Gastroesophageal sphincter (tissue), 4 donors: ENCODE measurements around the gene PHF1. TPM values are rescaled to one million over a fixed set of nuclear protein-coding genes. Genes with fewer than 3 reads are reported as not detected.

Source experiments
- ATAC-seq: fragments of 150-250 bp; one replicate; pipeline ENCODE4 v1.9.1; 2016; ENCODE audit warnings: mild to moderate bottlenecking, moderate library complexity
- H3K27ac ChIP-seq, 4 donors: fragments of 200-600 bp; sonication (generic) in 3 of 4; 1 replicate in 3 of 4; 2 replicates in 1 of 4; pipeline ENCODE4 v1.5.1; 2016 to 2019
- H3K27me3 ChIP-seq: fragments of 200-600 bp; sonication (generic); one replicate; pipeline ENCODE4 v1.5.1; 2019
- H3K36me3 ChIP-seq, 2 donors: fragments of 200-600 bp; sonication (generic); one replicate each; pipeline ENCODE4 v1.5.1; 2019; ENCODE audit warnings: control low read depth in 1 of 2
- H3K4me1 ChIP-seq, 3 donors: fragments of 200-600 bp; sonication (generic); 1 replicate in 2 of 3; 2 replicates in 1 of 3; pipeline ENCODE4 v1.5.1; 2016 to 2019; ENCODE audit warnings: control low read depth in 2 of 3
- H3K4me3 ChIP-seq, 2 donors: fragments of 200-600 bp; sonication (generic); one replicate each; pipeline ENCODE4 v1.5.1; 2019; ENCODE audit warnings: mild to moderate bottlenecking in 1 of 2, moderate library complexity in 1 of 2
- H3K9me3 ChIP-seq, 3 donors: fragments of 200-600 bp; sonication (generic); one replicate each; pipeline ENCODE4 v1.5.1; 2017 to 2019; ENCODE audit warnings: control low read depth in 2 of 3
- CTCF ChIP-seq, 4 experiments: fragments of 200-600 bp in 2 of 4; fragments of 450-650 bp in 2 of 4; sonication (generic) in 1 of 4; IDR thresholded peaks; one replicate each; pipeline ENCODE4 v1.5.1; 2017 to 2019; ENCODE audit warnings: antibody characterized with exemption in 4 of 4, mild to moderate bottlenecking in 2 of 4, moderate library complexity in 2 of 4
- EP300 ChIP-seq: sonication (generic); formaldehyde crosslinking; IDR thresholded peaks from one replicate; pipeline ENCODE4 v1.6.1; 2017; ENCODE audit warnings: antibody characterized with exemption, mild to moderate bottlenecking
- POLR2A ChIP-seq, 2 donors: fragments of 450-650 bp; IDR thresholded peaks; one replicate each; pipeline ENCODE4 v1.6.1; 2017; ENCODE audit warnings: antibody characterized with exemption in 2 of 2, mild to moderate bottlenecking in 2 of 2, moderate library complexity in 1 of 2
- POLR2AphosphoS5 ChIP-seq: sonication (generic); formaldehyde crosslinking; IDR thresholded peaks from one replicate; pipeline ENCODE4 v1.6.1; 2017; ENCODE audit warnings: antibody characterized with exemption
- WGBS, 2 donors: methylation state at CpG; one replicate each; pipeline ENCODE4 v1.1.5; 2018; ENCODE audit warnings: low coverage in 1 of 2; 5-methylcytosine and 5-hydroxymethylcytosine counted together
- total RNA-seq, 4 donors: library from RNA; depleted of rRNA; stranded (reverse); fragments of >200 nt; gene quantifications; one replicate each; pipeline ENCODE4 v1.1.0, GENCODE V29; 2016

PHF1 gene
- total RNA-seq, 4 donors from 2014 or later = 73.0 to 91.0 (median 86.1) TPM

DNA sequence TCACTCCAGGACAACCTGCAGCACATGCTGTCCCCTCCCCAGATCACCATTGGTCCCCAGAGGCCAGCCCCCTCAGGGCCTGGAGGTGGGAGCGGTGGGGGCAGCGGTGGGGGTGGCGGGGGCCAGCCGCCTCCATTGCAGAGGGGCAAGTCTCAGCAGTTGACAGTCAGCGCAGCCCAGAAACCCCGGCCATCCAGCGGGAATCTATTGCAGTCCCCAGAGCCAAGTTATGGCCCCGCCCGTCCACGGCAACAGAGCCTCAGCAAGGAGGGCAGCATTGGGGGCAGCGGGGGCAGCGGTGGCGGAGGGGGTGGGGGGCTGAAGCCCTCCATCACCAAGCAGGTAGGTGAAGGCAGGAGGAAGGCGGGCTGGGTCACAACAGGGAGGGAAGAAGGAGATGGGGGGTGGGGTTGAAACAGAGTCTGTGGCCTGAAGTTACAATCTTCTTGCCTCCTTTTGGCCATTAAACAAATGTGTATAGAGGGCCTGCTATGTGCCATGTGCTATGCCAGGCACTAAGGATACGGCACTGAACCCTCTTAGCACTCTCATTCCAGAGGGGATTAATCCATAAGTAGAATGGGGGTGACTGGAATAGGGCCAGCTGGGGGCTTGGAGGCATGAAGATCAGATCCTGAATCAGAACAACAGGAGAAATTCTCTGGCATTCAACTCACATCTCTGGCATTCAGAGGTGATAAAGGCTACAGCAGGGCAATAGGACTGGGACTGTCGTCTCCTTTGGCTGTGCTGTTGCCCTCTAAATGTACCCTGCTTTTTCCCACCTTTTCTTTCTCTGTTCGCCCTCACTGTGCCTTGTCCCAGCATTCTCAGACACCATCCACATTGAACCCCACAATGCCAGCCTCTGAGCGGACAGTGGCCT is 33.0 kb downstream of the PHF1 start:
- no peak overlapping the region for H3K27ac ChIP-seq

DNA sequence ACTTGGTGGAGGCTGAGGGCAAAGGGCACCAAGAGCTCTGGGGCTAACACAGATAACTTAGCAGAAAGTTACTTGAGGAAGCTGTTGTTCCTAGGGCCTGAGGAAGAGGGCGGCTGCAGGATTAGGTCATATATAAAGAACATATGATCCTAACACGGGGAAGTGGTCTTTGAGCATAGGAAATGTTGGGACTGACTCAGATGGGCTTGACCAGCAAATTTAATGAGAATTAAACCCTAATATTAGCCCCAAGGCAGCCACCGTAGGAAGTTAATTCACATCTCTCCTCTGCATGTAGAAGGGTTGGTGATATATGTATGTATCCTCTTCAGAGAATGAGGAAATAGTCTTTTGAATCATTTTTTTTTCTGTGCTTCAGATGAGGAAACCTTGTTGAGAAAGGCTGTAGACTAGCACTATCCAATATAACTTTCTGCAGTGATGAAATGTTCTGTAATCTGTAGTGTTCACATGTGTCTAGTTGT is 34.3 kb downstream of the PHF1 start:
- 51 to 67% methylated on average over 3 of the region's 3 CpGs for WGBS, 2 donors

More for the DNA sequence above, 33.0 kb downstream of the PHF1 start:
- no peak for ATAC-seq
- peaks cover 0 to 96% of the 10 kb centered on the region in 2 donors for H3K36me3 ChIP-seq
- no peak overlapping the region for H3K4me3 ChIP-seq
- TF ChIP-seq POLR2A (IDR thresholded peaks at IDR 0.05) (no peak), POLR2AphosphoS5 (no peak), CTCF (IDR thresholded peaks at IDR 0.05) (no peak), EP300 (no peak)
- no peaks in the 10 kb centered on the region for H3K27me3 ChIP-seq
- no peaks in the 10 kb centered on the region for H3K4me1 ChIP-seq
- no peaks in the 10 kb centered on the region for H3K9me3 ChIP-seq
- WGBS, 2 donors = 75 to 85% methylated on average over 3 to 4 of the region's 18 CpGs

DNA sequence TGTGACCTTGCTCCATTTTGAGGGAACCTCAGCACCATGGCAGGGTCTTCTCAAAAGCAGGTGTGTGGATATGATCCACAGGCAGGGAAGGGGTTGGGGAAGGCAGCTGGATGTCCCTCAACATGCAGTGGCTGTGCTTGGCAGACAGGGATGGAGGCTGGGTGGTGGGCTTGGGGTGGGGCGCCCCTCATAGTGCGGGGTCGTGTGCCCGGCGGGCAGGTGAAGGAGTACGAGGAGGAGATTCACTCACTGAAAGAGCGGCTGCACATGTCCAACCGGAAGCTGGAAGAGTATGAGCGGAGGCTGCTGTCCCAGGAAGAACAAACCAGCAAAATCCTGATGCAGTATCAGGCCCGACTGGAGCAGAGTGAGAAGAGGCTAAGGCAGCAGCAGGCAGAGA is 35.5 kb downstream of the PHF1 start:
- Histone ChIP-seq H3K4me1 (no peaks in the 10 kb centered on the region), H3K9me3 (no peaks in the 10 kb centered on the region), H3K4me3 (no peak overlapping the region), H3K27me3 (no peaks in the 10 kb centered on the region), H3K27ac (no peak overlapping the region), H3K36me3 (peaks cover 0 to 80% of the 10 kb centered on the region in 2 donors)
- WGBS, 2 donors = 43 to 84% methylated on average over 1 to 10 of the region's 10 CpGs
- no peak for ATAC-seq
- TF ChIP-seq EP300 (no peak), POLR2AphosphoS5 (no peak)

More for the DNA sequence above, 34.3 kb downstream of the PHF1 start:
- no peaks in the 10 kb centered on the region for H3K27me3 ChIP-seq
- no peaks in the 10 kb centered on the region for H3K9me3 ChIP-seq
- no peak overlapping the region for H3K4me3 ChIP-seq
- peaks cover 0 to 92% of the 10 kb centered on the region in 2 donors for H3K36me3 ChIP-seq
- peak; percentile 26 for ATAC-seq
- TF ChIP-seq POLR2AphosphoS5 = no peak
- no peak for TF ChIP-seq POLR2A (IDR thresholded peaks at IDR 0.05)
- TF ChIP-seq EP300 = no peak
- TF ChIP-seq CTCF (IDR thresholded peaks at IDR 0.05) = no peak
- H3K4me1 ChIP-seq = no peaks in the 10 kb centered on the region
- H3K27ac ChIP-seq = no peak overlapping the region

- WGBS, 2 donors = 51 to 72% methylated on average over 2 to 3 of the region's 3 CpGs
- Histone ChIP-seq H3K36me3 (peaks cover 0 to 50% of the 10 kb centered on the region in 2 donors), H3K4me3 (no peak overlapping the region), H3K27ac (no peak overlapping the region), H3K9me3 (no peaks in the 10 kb centered on the region), H3K27me3 (no peaks in the 10 kb centered on the region), H3K4me1 (peaks cover 0 to 29% (median 10%) of the 10 kb centered on the region in 3 donors)
- TF ChIP-seq POLR2A (IDR thresholded peaks at IDR 0.05) = no peak
- TF ChIP-seq EP300 = no peak
- no peak for TF ChIP-seq CTCF (IDR thresholded peaks at IDR 0.05)
- TF ChIP-seq POLR2AphosphoS5 = no peak
- no peak for ATAC-seq
These were observed 39.6 kb downstream of the PHF1 start for GRCh38 chr6:33450434-33450833.

GRCh38 chr6:33451606-33452005 is 40.8 kb downstream of the PHF1 start:
- no peak for ATAC-seq
- H3K4me1 ChIP-seq = peaks cover 0 to 35% (median 10%) of the 10 kb centered on the region in 3 donors
- H3K27ac ChIP-seq = no peak overlapping the region
- H3K27me3 ChIP-seq = no peaks in the 10 kb centered on the region
- TF ChIP-seq EP300 = no peak
- TF ChIP-seq POLR2AphosphoS5 = no peak
- no peak for TF ChIP-seq CTCF (IDR thresholded peaks at IDR 0.05)
- TF ChIP-seq POLR2A (IDR thresholded peaks at IDR 0.05) = no peak
- WGBS, 2 donors = 90 to 100% methylated on average over 2 of the region's 15 CpGs
- no peaks in the 10 kb centered on the region for H3K9me3 ChIP-seq
- no peak overlapping the region for H3K4me3 ChIP-seq
- peaks cover 0 to 53% of the 10 kb centered on the region in 2 donors for H3K36me3 ChIP-seq
